DMS53 treated with DMSO at 0.1 percent for 48 hours (cell line): Measurements from ENCODE around the gene TCHHL1.

Experiments
- DNase-seq: peaks from one replicate; lab custom pipeline; 2025; ENCODE audit not compliant: unreplicated experiment; lab: John Stamatoyannopoulos, UW

The TCHHL1 gene

DNA sequence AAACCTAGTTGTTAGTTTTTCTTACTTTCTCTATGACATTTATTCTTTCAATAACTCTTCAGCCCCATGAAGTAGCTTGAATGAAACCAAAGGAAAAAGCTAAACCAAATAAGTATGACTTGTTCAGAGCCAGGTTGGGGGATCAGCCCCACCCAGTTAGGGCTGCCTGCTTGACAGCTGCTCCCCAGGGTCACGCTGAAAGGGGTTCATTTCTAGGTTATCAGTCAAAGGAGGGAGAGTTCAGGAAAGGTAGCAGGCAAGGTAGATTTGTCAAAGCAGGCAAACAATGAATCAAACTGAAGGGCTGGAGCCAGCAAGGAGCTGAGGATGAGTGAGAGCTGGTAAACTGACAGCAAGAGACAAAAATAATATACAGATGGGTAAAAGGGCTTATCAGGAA lies 49.0 kb downstream of the TCHHL1 start:
- no peak for DNase-seq

DNA sequence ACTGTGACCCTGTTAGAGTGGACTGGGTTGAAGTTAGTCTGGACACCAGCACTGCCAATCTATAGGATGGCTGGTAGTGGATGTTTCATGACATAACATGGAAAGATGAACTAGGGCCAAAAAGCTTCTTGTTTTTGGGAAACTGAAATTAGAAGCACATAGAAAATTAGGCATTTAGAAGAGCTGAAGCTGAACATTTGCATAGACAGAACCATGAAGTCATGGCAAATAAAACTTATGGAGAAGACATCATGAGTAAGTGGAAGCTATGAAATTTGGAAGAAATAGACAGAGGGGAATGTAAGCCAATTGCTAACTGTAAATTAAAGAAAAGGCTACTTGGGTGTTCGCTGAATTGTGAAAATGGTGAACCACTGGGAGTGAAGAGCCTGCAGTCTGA lies 49.4 kb downstream of the TCHHL1 start:
- DNase-seq, result no peak

DNA sequence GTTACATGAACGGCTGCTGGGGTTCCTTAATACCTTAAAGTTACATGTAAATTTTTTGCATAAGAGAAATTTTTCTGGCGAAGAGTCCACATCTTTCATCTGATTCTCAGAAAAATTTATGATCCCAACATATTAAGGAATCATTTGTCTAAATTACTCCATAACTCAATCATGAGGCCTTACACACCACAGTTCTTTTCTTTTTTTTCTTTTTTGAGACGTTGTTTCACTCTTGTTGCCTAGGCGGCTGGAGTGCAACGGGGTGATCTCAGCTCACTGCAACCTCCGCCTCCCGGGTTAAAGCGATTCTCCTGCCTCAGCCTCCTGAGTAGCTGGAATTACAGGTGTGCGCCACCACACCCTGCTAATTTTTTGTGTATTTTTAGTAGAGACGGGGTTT lies 50.0 kb downstream of the TCHHL1 start:
- DNase-seq, result no peak

DNA sequence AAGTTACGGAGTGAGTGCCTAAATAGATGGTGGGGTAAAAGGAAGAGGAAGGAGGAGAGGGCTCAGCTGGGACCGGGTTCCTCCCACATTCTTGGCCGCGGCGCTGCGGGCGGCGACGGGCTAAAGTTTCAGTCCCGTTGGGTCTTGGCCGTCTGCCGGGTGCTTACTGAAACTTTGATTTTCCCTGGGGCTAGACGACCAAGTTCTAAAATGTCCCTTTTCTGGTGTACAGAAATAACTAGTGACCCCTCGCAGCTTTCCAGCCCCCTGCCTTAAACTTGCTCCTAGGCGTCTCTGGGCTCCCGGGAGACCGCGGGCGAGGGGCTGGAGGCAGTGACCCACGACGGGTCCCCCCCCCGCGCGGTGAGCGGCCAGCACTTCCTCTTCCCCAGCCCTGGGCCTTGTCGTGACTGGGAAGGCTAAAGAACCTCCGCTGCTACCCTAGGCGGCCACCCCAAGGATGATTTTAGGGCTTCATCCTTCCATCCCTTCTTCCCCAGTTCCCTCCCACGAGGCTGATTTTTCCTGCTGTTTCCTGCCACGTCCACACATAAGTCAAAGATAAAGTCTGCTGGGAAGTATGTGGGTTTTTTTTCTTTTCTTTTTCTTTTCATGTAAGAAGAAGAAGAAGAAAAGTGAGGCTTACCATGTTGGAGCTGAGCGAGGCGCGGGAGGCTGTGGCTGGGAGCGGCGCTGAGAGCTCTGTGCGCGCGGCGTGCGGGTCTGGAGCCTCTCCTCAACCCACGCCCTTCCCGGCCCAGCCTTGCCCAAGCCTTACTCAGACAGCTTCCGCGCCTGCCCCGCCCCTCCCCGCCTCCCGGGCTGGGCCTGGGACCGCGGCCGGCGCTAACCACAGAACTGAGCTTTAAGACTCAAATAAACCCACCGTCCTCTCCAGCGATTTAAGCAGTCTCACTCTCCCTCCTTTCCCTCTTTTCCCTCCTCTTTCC lies 52.3 kb downstream of the TCHHL1 start, which contains the start of gene S100A11:
TSS of gene S100A11 (minus strand) at position 738 of the 950 bp plus-strand sequence. CDS start at position 649, 89 bp downstream.
- DNase-seq, result peak; percentile 58

DNA sequence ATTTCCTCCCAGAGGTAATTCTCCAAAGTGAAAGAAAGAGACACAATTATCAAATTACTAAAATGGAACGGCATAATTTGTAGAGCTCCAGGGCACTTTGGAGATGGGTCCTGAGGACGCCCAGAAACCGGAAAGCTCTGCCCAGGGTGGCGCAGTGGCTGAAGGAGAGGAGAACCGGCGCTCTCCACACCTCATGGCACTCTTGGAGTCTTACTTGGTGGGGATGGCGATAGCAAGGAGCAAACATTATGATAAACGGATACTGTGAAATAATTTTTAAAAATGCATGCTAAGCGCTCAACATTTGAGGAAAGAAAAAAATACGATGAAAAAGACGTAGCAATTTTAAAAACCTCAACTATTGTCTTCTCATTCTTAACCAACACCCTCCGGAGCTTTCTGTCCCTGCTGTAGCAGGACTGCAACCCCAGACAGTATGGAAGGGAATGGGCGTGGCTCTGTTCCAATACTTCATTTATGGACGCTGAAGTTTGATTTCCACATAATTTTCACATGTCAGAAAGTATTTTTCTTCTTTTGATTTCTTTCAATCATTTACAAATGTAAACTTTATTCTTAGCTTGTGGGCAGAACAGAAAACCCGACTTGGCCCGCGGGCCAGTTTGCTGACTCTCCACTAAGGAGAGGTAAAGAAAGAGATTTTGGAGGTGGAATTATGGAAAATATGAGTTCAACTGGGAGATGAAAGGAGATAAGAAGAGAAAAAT lies 53.2 kb downstream of the TCHHL1 start:
- no peak for DNase-seq

DNA sequence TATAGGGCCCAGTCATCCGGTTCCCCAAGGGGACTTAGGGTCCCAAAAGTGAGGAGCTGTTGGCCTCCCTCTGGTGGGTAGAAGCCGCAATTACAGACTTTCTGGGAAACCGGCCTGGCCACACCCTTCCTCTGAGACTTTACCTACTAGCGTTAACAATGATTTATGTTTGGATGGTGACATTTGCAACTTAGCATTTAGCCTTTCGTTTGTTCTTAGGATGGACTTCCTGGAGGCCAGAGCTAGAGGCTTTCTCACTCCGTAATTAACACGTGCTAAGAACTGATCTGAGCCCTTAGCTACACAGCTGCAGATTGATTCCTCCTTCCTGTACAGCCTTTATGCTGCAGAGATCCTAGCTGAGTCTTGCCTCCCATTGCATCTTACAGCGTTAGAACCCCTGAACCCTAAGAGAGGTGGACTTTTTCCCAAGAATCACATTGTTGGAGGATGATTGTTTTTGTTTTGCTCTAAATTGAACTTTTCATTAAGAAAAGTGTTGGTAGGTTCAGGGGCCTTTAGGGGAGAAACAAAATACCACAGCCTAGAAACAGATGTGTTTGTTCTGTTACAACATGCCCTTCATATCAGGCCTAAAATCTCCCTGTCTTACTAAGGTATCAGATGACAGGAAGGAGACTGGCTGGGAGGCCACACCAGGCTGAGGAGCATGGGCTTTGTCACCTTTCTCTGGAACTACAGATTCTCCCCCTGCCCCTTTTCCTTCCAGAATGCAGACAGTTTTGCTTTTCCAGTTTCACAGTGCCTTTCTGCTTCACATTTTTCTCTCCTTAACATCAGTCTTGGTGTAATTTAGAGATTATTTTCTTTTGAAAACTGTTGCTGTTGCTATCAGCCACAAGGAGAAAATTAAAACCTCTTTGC lies 54.0 kb downstream of the TCHHL1 start:
- peak; percentile 74 for DNase-seq

DNA sequence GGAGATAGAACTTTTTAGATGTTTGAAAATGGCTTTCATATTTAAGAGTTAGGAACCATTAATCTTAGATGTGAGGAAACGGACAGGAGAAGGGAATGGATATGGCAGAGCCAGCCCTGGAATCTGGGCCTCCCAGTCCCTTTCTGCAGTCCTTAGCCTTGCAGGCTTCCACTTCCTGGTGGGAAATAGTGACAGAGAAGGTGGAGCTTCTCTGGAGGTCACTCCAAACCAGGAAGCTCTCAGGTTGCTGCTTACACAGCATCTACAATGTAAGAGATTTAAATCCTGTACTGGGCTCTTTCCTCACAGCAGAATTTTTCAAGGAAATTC lies 54.6 kb downstream of the TCHHL1 start:
- peak; percentile 72 for DNase-seq
